ENCODE measurements around the gene NFIX. TPM values are rescaled to one million over a fixed set of nuclear protein-coding genes. Genes with fewer than 3 reads are reported as not detected.
A peak's percentile ranks its signal among the peaks of the same experiment; 100 is the strongest.

The NFIX gene
- total and polyA plus RNA-seq, 9 of the 15 experiments (the other 6 are each of a cell fraction or from before 2014, with no cell fraction given): 0.28 to 26.8 (median 5.4) TPM

DNA sequence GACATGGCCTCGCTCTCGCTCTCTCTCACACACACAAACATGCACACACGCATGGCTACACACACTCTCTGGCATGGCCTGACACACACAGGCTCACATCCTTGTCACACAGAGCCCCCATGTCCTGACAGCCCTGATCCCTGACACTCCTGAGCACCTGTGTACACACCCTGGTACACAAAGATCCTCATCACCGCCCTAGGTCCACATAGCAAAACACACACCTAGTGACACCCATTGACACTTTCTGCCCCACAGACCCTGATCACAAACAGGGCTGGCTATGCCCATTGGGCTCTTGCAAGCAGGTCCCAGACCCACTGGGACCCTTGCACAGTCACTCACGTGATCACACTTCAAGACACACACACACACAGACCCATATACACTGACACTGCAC, 4.0 kb upstream of the NFIX start:
- in situ Hi-C loops (cut with MboI) (no loop called here), intact Hi-C loops (cut with micrococcal nuclease) (no loop called here)
- Histone ChIP-seq H3K9me3 (replicated peaks; ENCODE audit: control insufficient read depth, insufficient read depth, low read depth, low read length) (no peaks in the 10 kb centered on the region), H3K27me3 (ENCODE audit: control insufficient read depth in 2 of 2, insufficient read depth in 2 of 2, low read length in 2 of 2) (no peaks in the 10 kb centered on the region; a peak in 1 of 5 replicates), H3K4me1 (replicated peaks in 1 of 2; ENCODE audit: control insufficient read depth in 2 of 2, insufficient read depth in 2 of 2, low read length in 2 of 2) (peaks cover 8 to 38% of the 10 kb centered on the region in 2 experiments; a peak in 4 of 5 replicates), H3K27ac (ENCODE audit: extremely low read depth, low read depth, low read length) (no peak overlapping the region; the same call in 2 of the 3 replicates), H3K79me2 (ENCODE audit: control insufficient read depth, insufficient read depth, low read length) (peaks cover 11% of the 10 kb centered on the region), H3K9me1 (ENCODE audit: control insufficient read depth, insufficient read depth, low read length) (no peaks in the 10 kb centered on the region), H4K20me1 (replicated peaks; ENCODE audit: control insufficient read depth, insufficient read depth, low read length) (no peaks in the 10 kb centered on the region), H3K9ac (ENCODE audit: insufficient read depth in 1 of 2, low read depth in 2 of 2, low read length in 2 of 2) (0 out of 4 replicates have a peak overlapping the region, but pooled peaks of 1 of the 2 experiments have one; percentile 7), H2AFZ (ENCODE audit: low read depth, low read length) (no peak overlapping the region), H3K4me2 (ENCODE audit: insufficient read depth, low read length) (no peak overlapping the region), H3K36me3 (ENCODE audit: control insufficient read depth, insufficient read depth, low read length) (no peaks in the 10 kb centered on the region), H3K4me3 (no peak overlapping the region)
- ATAC-seq (no peak), DNase-seq (ENCODE audit: extremely low read depth in 1 of 4, low spot score in 3 of 4) (no peak), FAIRE-seq (no peak)
- 83% methylated on average over 5 of the region's 5 CpGs for WGBS (ENCODE audit: insufficient coverage, low coverage, missing lambda C conversion rate)
- CTCF ChIA-PET (ENCODE audit: low intra/inter-chr PET ratio): no interaction called here
- no peak for TF ChIP-seq NCOA6 (IDR thresholded peaks at IDR 0.05)
- no peak for TF ChIP-seq ZNF133 (CRISPR knock-in tag; IDR thresholded peaks at IDR 0.05)
- TF ChIP-seq GATAD2A (IDR thresholded peaks at IDR 0.05): 0 out of 2 replicates have a peak, but pooled peaks have one; percentile 28
- TF ChIP-seq CEBPB (tag; IDR thresholded peaks at IDR 0.05): no peak
- TF ChIP-seq TAF7 (tag; IDR thresholded peaks at IDR 0.05): no peak
- TF ChIP-seq, protein P1, sequence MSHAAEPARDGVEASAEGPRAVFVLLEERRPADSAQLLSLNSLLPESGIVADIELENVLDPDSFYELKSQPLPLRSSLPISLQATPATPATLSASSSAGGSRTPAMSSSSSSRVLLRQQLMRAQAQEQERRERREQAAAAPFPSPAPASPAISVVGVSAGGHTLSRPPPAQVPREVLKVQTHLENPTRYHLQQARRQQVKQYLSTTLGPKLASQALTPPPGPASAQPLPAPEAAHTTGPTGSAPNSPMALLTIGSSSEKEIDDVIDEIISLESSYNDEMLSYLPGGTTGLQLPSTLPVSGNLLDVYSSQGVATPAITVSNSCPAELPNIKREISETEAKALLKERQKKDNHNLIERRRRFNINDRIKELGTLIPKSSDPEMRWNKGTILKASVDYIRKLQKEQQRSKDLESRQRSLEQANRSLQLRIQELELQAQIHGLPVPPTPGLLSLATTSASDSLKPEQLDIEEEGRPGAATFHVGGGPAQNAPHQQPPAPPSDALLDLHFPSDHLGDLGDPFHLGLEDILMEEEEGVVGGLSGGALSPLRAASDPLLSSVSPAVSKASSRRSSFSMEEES (CRISPR knock-in tag; IDR thresholded peaks at IDR 0.05): peak; percentile 12; the same call in 1 of the 2 replicates
- TF ChIP-seq, protein P2, sequence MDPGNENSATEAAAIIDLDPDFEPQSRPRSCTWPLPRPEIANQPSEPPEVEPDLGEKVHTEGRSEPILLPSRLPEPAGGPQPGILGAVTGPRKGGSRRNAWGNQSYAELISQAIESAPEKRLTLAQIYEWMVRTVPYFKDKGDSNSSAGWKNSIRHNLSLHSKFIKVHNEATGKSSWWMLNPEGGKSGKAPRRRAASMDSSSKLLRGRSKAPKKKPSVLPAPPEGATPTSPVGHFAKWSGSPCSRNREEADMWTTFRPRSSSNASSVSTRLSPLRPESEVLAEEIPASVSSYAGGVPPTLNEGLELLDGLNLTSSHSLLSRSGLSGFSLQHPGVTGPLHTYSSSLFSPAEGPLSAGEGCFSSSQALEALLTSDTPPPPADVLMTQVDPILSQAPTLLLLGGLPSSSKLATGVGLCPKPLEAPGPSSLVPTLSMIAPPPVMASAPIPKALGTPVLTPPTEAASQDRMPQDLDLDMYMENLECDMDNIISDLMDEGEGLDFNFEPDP (CRISPR knock-in tag; IDR thresholded peaks at IDR 0.05): no peak
- TF ChIP-seq, protein P3, sequence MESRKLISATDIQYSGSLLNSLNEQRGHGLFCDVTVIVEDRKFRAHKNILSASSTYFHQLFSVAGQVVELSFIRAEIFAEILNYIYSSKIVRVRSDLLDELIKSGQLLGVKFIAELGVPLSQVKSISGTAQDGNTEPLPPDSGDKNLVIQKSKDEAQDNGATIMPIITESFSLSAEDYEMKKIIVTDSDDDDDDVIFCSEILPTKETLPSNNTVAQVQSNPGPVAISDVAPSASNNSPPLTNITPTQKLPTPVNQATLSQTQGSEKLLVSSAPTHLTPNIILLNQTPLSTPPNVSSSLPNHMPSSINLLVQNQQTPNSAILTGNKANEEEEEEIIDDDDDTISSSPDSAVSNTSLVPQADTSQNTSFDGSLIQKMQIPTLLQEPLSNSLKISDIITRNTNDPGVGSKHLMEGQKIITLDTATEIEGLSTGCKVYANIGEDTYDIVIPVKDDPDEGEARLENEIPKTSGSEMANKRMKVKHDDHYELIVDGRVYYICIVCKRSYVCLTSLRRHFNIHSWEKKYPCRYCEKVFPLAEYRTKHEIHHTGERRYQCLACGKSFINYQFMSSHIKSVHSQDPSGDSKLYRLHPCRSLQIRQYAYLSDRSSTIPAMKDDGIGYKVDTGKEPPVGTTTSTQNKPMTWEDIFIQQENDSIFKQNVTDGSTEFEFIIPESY (CRISPR knock-in tag; IDR thresholded peaks at IDR 0.05): 0 out of 2 replicates have a peak, but pooled peaks have one; percentile 11
- no peak for TF ChIP-seq SAFB2 (IDR thresholded peaks at IDR 0.05; ENCODE audit: borderline replicate concordance, low read depth, low read length, severe bottlenecking)
- TF ChIP-seq CCNT2 (IDR thresholded peaks at IDR 0.05; ENCODE audit: borderline replicate concordance, extremely low read depth, insufficient read length, low read depth, low read length): no peak
- BruUV-seq (replicated peaks): no TSS peak
- POLR2A ChIA-PET: no interaction called here
